ENCODE data around the gene GLP1R. TPM values are rescaled to one million over a fixed set of nuclear protein-coding genes. Genes with fewer than 3 reads are reported as not detected.

GLP1R gene
- total and polyA plus RNA-seq, 2 donors: 0.05 to 0.58 TPM

DNA sequence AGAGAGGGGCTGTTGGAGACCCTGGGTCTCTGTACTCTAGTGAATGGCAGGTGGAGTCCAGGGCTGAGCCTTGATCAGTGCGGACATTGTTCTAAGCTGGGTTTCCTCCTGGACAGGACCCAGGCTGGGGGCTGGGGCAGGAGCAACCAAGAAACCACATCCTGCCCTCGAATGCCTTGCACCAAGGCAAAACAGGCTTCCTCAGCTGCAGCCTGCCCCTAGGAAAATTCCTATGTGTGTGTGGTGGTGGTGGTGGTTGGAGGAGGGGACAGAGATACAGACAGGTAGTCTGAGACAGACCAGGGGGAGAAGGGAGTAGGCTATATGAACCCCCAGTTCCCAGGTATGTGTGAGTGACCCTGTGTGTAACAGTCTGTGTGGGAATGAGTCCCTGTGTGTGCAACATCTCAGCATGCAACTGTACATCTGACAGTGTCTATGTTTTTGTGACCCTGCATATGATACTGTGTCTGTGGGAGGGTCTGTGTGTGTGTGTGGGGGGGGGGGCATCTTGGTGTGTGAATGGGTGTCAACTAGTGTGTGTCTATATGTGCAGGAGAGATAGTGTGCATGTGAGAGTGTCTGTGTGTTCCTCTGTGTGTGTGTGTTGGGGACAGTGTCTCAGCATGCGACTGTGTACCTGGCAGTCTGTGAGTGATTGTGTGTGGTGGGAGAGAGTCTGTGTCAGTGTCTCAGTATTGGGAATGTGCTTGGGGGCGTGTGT is 3.0 kb downstream of the GLP1R start:
- 64% methylated on average over 4 of the region's 4 CpGs for WGBS
- no peak for DNase-seq (ENCODE audit: extremely low spot score)
- no peak overlapping the region for H3K4me3 ChIP-seq (ENCODE audit: low read depth, low read length)
- H3K4me1 ChIP-seq (ENCODE audit: insufficient read depth): no peaks in the 10 kb centered on the region
- H3K36me3 ChIP-seq (ENCODE audit: insufficient read depth): no peaks in the 10 kb centered on the region
- H3K27ac ChIP-seq (ENCODE audit: low read depth): no peak overlapping the region

DNA sequence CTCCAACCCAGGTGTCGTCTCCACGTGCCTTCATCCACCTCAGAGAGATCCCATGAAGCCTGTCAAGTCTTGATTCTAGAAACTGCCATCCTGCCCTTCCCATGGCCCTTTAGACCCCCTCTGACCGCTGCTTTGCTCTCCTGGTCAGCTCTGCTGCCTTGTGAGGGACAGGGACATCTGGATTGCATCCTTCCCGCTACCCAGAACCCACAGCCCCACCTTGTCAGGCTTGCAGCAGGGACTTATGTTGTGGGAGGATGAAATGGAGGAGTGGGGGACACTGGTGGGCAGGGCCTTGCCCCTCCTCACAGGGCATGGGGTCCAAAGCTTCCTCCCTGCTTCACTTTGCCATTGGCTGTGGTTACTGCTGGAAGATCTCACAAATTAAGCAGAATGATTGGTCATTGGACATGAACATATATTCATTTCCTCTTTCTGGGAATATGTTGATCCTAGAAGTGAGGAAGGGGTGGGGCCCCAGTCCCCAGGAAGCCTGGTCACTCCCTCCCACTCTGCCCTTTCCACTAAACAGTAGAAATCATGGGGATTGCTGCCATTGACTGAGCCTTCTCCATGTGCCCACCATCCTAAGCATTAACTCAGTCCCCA is 4.5 kb downstream of the GLP1R start:
- no peaks in the 10 kb centered on the region for H3K4me1 ChIP-seq (ENCODE audit: insufficient read depth)
- 73% methylated on average over 4 of the region's 4 CpGs for WGBS
- DNase-seq (ENCODE audit: extremely low spot score): no peak
- no peak overlapping the region for H3K27ac ChIP-seq (ENCODE audit: low read depth)
- H3K36me3 ChIP-seq (ENCODE audit: insufficient read depth): no peaks in the 10 kb centered on the region
- H3K4me3 ChIP-seq (ENCODE audit: low read depth, low read length): no peak overlapping the region

DNA sequence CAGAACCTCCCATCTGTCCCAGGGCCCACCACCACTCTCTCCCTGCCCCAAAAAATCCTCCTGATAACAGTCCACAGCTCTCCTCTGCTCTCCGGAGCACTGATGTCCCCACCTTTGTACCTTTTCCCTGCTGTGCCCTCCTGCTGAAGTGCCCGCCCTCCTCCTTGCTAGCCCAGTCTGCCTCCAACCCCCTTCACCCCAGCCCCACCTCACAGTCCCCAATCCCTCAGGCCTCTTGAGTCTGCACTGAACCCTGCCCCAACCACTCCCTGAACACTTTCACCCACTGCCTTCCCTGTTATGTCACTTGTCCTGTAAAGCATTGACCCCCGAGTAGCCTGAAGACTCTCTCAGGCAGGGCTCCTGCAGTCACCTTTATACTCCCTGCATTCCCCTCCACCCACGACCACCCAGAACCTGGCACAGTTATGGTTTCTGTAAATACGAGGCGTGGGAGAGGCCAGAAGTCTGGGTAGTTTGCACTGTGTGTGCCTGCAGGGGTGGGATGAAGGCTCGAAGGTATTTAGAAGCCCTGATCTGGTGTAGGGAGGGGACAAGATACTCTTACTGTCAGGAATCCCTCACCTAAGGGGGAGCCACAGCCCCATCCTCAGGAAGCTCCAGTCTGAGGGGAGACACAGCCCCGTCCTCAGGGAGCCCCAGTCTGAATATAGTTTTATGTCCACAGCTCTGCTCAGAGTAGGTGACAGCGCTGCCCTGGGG is 5.4 kb downstream of the GLP1R start:
- 67% methylated on average over 9 of the region's 9 CpGs for WGBS
- no peaks in the 10 kb centered on the region for H3K4me1 ChIP-seq (ENCODE audit: insufficient read depth)
- H3K36me3 ChIP-seq (ENCODE audit: insufficient read depth): no peaks in the 10 kb centered on the region
- no peak overlapping the region for H3K27ac ChIP-seq (ENCODE audit: low read depth)
- DNase-seq (ENCODE audit: extremely low spot score): no peak
- H3K4me3 ChIP-seq (ENCODE audit: low read depth, low read length): no peak overlapping the region

DNA sequence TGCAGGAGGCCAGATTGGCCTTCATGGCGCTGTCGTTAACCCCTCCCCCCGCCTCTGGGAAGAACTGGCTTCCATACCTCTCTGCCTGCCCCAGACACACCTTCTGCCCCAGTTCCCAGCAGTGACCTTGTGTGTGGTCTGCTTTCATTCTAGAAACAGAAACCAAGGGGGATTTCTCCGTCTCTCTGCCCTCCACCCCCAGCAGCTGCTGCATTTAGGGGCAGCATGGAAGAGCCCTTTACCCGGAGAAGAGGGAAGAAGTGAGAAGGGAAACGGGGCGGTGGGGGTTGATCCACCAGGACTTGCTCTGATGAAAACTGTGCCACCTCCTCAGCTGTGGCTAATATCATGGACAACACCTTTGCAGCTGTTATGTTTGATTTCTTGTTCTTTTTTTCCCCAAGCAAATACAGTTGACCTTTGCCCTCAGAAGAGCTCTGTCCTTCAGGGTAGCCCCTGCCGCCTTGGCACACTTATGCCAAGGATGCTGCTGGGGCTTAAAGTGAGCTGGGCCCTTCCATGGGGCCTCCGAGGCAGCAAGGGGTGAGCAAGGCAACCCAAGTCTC is 6.1 kb downstream of the GLP1R start:
- 72% methylated on average over 9 of the region's 9 CpGs for WGBS
- no peak for DNase-seq (ENCODE audit: extremely low spot score)
- Histone ChIP-seq H3K4me1 (ENCODE audit: insufficient read depth) (no peaks in the 10 kb centered on the region), H3K36me3 (ENCODE audit: insufficient read depth) (no peaks in the 10 kb centered on the region), H3K27ac (ENCODE audit: low read depth) (no peak overlapping the region), H3K4me3 (ENCODE audit: low read depth, low read length) (no peak overlapping the region)

DNA sequence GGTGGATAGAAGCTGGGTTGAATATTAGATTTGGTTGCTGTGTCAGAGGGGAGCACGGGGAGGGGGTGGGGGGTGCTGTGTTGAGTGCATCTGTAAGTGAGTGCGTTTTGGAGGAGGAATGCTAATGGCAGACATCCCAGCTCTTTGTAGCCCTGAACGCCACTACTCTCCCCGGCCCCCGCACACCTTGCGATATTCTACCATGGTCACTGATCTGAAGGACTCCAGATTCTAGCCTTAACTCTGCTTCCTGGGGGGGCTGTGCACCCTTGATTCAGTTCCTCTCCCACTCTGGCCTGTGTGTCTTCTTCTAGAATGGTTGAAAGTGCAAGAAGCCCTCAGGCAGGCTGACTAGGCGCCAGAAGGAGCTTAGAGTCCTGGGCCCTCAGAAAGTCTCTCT is 7.1 kb downstream of the GLP1R start:
- Histone ChIP-seq H3K27ac (ENCODE audit: low read depth) (no peak overlapping the region), H3K4me3 (ENCODE audit: low read depth, low read length) (no peak overlapping the region), H3K36me3 (ENCODE audit: insufficient read depth) (no peaks in the 10 kb centered on the region), H3K4me1 (ENCODE audit: insufficient read depth) (no peaks in the 10 kb centered on the region)
- WGBS: 82% methylated on average over 7 of the region's 7 CpGs
- no peak for DNase-seq (ENCODE audit: extremely low spot score)

DNA sequence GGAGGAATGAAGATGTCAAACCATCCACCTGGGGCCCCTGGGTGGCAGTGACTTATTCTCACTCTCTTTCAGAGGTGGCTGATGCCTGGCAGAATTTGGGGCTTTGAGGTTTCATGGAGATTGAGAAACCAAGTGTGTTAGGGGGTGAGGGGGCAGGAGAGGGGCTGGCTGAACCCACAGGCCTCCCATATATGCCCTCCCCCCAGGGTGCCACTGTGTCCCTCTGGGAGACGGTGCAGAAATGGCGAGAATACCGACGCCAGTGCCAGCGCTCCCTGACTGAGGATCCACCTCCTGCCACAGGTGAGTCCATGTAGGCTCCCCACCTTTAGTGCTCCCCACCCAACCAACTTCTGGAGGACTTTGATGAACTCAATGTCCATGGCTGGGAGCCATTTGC is 7.6 kb downstream of the GLP1R start:
- Histone ChIP-seq H3K36me3 (ENCODE audit: insufficient read depth) (no peaks in the 10 kb centered on the region), H3K4me1 (ENCODE audit: insufficient read depth) (no peaks in the 10 kb centered on the region), H3K27ac (ENCODE audit: low read depth) (no peak overlapping the region), H3K4me3 (ENCODE audit: low read depth, low read length) (no peak overlapping the region)
- no peak for DNase-seq (ENCODE audit: extremely low spot score)
- 94% methylated on average over 5 of the region's 5 CpGs for WGBS

DNA sequence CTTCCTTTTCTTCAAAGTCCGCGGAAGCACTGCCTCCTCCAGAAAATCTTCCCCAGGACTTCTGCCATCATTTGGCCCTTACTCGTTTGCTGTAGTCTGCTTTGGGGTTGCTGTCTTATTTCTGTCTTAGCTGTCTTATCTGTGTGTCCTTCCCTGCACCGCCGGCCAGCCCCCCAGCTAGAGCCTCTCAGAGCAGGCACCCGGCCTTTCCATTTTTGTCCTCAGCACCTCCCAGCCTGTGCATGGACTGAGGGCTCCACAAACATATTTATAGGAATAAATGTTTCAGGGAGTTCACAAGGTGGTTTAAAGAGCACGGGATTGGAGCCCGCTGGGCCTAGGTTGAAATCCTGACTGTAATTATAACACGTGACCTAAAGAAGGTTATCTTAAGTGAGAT is 8.1 kb downstream of the GLP1R start:
- 81% methylated on average over 9 of the region's 9 CpGs for WGBS
- Histone ChIP-seq H3K4me1 (ENCODE audit: insufficient read depth) (no peaks in the 10 kb centered on the region), H3K4me3 (ENCODE audit: low read depth, low read length) (no peak overlapping the region), H3K27ac (ENCODE audit: low read depth) (no peak overlapping the region), H3K36me3 (ENCODE audit: insufficient read depth) (no peaks in the 10 kb centered on the region)
- no peak for DNase-seq (ENCODE audit: extremely low spot score)

DNA sequence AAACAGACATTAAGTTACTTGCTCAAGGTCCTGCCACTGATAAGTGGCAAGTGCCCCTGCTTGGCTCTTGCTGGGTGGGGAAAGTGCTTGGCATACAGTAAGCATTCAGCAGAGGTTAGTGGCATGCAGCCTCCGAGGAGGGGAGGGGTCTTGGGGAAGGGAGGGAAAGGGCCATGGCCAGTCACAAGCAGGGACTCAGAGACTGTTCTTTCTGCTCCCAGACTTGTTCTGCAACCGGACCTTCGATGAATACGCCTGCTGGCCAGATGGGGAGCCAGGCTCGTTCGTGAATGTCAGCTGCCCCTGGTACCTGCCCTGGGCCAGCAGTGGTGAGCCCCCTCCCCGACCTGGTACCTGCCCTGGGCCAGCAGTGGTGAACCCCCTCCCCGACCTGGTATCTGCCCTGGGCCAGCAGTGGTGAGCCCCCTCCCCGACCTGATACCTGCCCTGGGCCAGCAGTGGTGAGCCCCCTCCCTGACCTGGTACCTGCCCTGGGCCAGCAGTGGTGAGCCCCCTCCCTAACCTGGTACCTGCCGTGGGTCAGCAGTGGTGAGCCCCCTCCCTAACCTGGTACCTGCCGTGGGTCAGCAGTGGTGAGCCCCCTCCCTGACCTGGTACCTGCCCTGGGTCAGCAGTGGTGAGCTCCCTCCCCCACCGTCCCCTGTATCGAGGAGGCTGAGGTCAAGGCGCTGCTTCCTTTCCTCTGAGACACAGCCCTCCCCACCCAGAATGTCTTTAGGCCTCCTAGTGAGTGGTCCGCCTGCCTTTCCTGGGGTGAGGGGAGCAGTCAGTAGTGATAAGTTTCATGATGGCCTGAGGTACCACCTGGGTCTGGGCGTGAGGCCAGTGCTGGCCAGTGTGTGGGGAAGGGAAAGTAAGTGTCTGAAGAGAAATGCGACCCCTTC is 8.9 kb downstream of the GLP1R start:
- no peak for DNase-seq (ENCODE audit: extremely low spot score)
- WGBS: 70% methylated on average over 17 of the region's 17 CpGs
- Histone ChIP-seq H3K4me1 (ENCODE audit: insufficient read depth) (no peaks in the 10 kb centered on the region), H3K36me3 (ENCODE audit: insufficient read depth) (no peaks in the 10 kb centered on the region), H3K4me3 (ENCODE audit: low read depth, low read length) (no peak overlapping the region), H3K27ac (ENCODE audit: low read depth) (no peak overlapping the region)

DNA sequence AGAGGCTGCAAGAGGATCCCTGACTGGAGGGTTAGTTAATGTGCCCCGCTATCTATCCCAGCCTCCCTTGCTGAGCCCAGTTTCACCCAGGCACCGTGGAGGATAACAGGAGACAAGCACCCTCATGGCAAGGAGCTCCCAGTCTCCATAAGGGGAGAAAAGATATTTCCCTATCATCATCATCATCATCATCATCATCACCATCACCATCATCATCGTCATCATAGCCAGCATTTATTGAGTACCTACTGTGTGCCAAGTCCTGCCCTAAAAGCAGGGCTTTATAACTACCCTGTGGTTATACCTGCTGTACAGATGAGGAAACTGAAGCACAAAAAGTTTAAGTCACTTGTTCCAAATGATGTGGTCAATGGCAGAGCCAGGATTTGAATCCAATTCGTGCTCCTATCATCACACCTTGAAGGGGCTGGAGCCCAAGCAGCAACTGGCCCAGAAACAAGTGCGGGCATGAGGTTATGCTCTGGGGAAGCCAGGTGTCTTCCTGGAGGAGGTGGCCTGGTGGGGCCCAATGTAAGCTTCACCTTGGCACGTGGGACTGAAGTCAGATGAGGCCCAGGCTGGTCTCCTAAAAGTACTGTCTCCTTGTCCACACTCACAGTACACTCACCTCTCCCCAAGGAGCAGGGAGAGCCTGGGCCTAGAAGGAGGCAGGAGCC is 10.0 kb downstream of the GLP1R start:
- WGBS: 86% methylated on average over 6 of the region's 6 CpGs
- no peaks in the 10 kb centered on the region for H3K36me3 ChIP-seq (ENCODE audit: insufficient read depth)
- no peak overlapping the region for H3K4me3 ChIP-seq (ENCODE audit: low read depth, low read length)
- H3K27ac ChIP-seq (ENCODE audit: low read depth): no peak overlapping the region
- H3K4me1 ChIP-seq (ENCODE audit: insufficient read depth): no peaks in the 10 kb centered on the region
- no peak for DNase-seq (ENCODE audit: extremely low spot score)

DNA sequence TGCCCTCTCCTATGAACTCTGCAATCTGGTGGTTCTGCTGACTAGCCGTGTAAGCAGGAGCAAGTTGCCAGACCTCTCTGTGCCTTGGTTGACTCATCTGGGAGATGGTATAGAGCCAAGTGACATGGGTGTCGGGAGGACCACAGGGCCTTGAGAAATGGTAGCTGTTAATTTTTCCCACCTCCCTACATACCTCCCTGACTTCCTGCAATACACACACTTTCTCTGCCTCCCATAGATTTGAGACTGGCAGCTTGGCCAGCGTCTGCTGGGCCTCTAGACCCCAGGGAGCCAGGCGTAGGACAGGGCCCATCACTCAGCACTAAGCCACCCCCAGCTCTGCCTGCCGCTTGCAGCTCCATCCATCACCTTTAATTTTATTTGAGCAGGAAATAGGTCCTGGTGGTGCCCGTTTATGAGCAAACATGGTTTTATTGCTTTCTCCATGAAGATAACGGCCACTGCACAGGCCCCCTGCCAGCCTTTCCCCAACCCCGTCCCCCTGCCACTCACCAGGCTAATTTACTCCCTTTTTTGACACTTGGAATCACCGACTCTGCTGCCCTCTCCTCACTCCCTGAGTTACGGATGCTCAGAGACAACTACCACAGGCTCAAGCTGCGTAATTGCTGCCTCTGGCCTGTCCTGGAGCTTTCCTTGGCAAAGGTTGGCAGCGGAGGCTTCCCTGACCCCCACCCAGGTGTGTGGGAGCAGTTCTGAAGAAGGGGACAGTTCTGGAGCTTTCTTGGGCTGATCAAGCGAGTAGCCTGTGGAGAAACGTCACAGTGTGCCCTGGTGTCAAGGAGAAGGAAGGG is 11.1 kb downstream of the GLP1R start:
- 57% methylated on average over 14 of the region's 14 CpGs for WGBS

DNA sequence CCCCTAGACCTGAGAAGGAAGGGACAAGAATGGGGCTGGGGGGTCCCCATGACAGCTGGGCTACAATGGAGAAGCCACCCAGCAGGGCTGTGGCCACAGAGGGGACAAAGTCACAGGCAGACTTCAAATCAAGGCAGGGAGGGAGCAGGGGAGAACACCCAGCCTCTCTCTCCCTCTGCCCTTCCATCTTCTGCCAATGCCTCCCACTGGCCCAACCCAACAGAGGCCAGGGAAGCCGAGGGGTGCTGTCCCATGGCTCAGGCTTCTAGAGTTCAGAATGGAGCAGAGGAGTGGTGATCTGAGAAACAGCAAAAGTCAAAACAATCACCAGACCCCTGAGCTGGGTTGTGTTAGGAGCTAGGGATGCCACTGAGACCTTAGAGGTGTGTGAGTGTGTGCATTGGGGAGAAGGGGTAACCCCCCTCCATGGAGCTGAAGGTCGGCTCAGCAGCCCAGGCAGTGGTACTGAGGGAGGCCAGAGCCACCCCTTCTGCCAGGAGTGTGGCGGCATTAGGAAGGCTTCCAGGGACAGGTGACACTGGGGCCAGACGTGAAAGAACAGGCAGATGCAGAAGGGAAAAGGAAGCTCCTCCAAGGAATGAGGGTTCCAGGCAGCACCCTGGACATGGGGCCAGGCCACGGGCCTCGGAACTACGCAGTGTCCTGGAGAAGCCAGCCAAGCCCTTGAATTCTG is 12.0 kb downstream of the GLP1R start:
- 80% methylated on average over 7 of the region's 7 CpGs for WGBS
- Histone ChIP-seq H3K4me1 (ENCODE audit: insufficient read depth) (no peaks in the 10 kb centered on the region), H3K4me3 (ENCODE audit: low read depth, low read length) (no peak overlapping the region), H3K36me3 (ENCODE audit: insufficient read depth) (no peaks in the 10 kb centered on the region), H3K27ac (ENCODE audit: low read depth) (no peak overlapping the region)
- no peak for DNase-seq (ENCODE audit: extremely low spot score)

More for the DNA sequence above, 11.1 kb downstream of the GLP1R start:
- Histone ChIP-seq H3K36me3 (ENCODE audit: insufficient read depth) (no peaks in the 10 kb centered on the region), H3K27ac (ENCODE audit: low read depth) (no peak overlapping the region), H3K4me1 (ENCODE audit: insufficient read depth) (no peaks in the 10 kb centered on the region), H3K4me3 (ENCODE audit: low read depth, low read length) (no peak overlapping the region)
- DNase-seq (ENCODE audit: extremely low spot score): peak; percentile 14

DNA sequence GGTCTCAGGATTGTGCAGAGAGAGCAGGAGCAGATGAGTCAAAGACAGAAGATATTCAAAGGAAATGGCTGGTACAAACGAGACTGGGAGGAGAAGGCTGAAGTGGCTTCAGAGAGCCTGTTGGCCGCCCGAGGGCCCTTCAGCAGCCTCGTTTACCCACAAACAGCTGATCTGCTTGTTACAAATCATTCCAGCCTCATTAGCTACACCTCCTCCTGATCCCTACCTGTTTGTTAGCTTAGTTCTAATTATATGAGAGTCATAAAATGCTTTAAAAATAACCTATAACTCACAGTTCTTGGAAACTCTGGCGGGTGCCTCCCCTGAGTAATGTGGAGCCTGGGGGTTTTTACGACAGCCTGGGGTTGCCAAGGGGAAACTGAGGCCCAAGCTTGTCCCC is 12.6 kb downstream of the GLP1R start:
- 55% methylated on average over 6 of the region's 6 CpGs for WGBS
- Histone ChIP-seq H3K36me3 (ENCODE audit: insufficient read depth) (no peaks in the 10 kb centered on the region), H3K27ac (ENCODE audit: low read depth) (no peak overlapping the region), H3K4me1 (ENCODE audit: insufficient read depth) (no peaks in the 10 kb centered on the region), H3K4me3 (ENCODE audit: low read depth, low read length) (no peak overlapping the region)
- no peak for DNase-seq (ENCODE audit: extremely low spot score)
